Ascending aorta (tissue), 2 donors: ENCODE results near the gene SYT1. TPM values are rescaled to one million over a fixed set of nuclear protein-coding genes. Genes with fewer than 3 reads are reported as not detected.

Experiments used
- DNase-seq, 2 donors: peaks; one replicate each; pipeline ENCODE4 v3.0.0-alpha.2; 2019; ENCODE audit warnings: low spot score in 2 of 2
- H3K27ac ChIP-seq, 2 donors: fragments of 200-600 bp; sonication (generic); one replicate each; pipeline ENCODE4 v1.5.1; 2016 to 2017; ENCODE audit warnings: mild to moderate bottlenecking in 1 of 2
- H3K27me3 ChIP-seq: fragments of 200-600 bp; sonication (generic); one replicate; pipeline ENCODE4 v1.5.1; 2017
- H3K36me3 ChIP-seq, 2 donors: fragments of 200-600 bp; sonication (generic); one replicate each; pipeline ENCODE4 v1.5.1; 2016
- H3K4me1 ChIP-seq, 2 donors: fragments of 200-600 bp; sonication (generic); one replicate each; pipeline ENCODE4 v1.5.1; 2016 to 2017; ENCODE audit warnings: mild to moderate bottlenecking in 1 of 2
- H3K4me3 ChIP-seq, 2 donors: fragments of 200-600 bp; sonication (generic); one replicate each; pipeline ENCODE4 v1.5.1; 2016 to 2017; ENCODE audit warnings: mild to moderate bottlenecking in 1 of 2
- H3K9me3 ChIP-seq, 2 donors: fragments of 200-600 bp; sonication (generic); one replicate each; pipeline ENCODE4 v1.5.1; 2016
- CTCF ChIP-seq, 3 experiments: fragments of 200-600 bp in 2 of 3; fragments of 450-650 bp in 1 of 3; sonication (generic) in 2 of 3; IDR thresholded peaks; one replicate each; pipeline ENCODE4 v1.5.1; 2016 to 2019; ENCODE audit warnings: antibody characterized with exemption in 3 of 3, mild to moderate bottlenecking in 1 of 3, moderate library complexity in 1 of 3
- intact Hi-C: fragments of 100-400 bp; cut with DNase I; formaldehyde crosslinking; loops from one replicate; pipeline ENCODE4 v1.15.1; 2023
- total RNA-seq: library from RNA; depleted of rRNA; stranded (reverse); fragments of >200 nt; gene quantifications from one replicate; pipeline ENCODE4 v1.1.0, GENCODE V29; 2016

The SYT1 gene
- total RNA-seq, 1 donor from 2014 or later, result 0.64 TPM

GRCh38 chr12:79161249-79161934 is 296.8 kb downstream of the SYT1 start:
- no peak for TF ChIP-seq CTCF (IDR thresholded peaks at IDR 0.05)
- H3K4me1 ChIP-seq, result no peaks in the 10 kb centered on the region
- H3K27me3 ChIP-seq, result no peaks in the 10 kb centered on the region
- no peak for DNase-seq
- no peak overlapping the region for H3K4me3 ChIP-seq
- no peaks in the 10 kb centered on the region for H3K9me3 ChIP-seq
- H3K36me3 ChIP-seq, result no peaks in the 10 kb centered on the region
- intact Hi-C loops, result no loop called here
- H3K27ac ChIP-seq, result no peak overlapping the region

GRCh38 chr12:79162147-79162772 is 297.7 kb downstream of the SYT1 start:
- no peaks in the 10 kb centered on the region for H3K36me3 ChIP-seq
- H3K27me3 ChIP-seq, result no peaks in the 10 kb centered on the region
- intact Hi-C loops, result no loop called here
- H3K4me1 ChIP-seq, result no peaks in the 10 kb centered on the region
- no peaks in the 10 kb centered on the region for H3K9me3 ChIP-seq
- DNase-seq, result no peak
- no peak for TF ChIP-seq CTCF (IDR thresholded peaks at IDR 0.05)
- H3K27ac ChIP-seq, result no peak overlapping the region
- H3K4me3 ChIP-seq, result no peak overlapping the region

- no peak overlapping the region for H3K4me3 ChIP-seq
- no peaks in the 10 kb centered on the region for H3K27me3 ChIP-seq
Observed at GRCh38 chr12:79162948-79163347, 298.4 kb downstream of the SYT1 start.

DNA sequence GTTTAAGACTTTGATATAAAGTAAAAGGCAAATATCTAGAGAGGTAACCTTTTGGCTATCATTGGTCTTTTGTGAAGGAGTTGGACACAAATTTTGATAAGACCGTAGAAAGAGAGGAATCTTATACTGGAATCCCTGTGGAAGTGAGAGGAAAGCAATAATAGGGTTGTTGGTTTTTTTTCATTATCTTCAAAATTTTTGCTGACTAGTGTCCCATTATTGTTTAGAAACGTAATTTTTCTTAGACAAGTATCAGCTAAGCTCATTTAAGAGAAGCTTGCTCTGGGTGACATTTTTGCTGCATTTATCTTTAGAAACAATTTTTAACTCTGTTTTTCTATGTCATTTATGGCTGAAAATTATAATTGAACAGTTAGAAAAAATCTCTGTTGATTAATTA is 300.3 kb downstream of the SYT1 start:
- Histone ChIP-seq H3K27me3 (no peaks in the 10 kb centered on the region), H3K36me3 (no peaks in the 10 kb centered on the region), H3K4me1 (no peaks in the 10 kb centered on the region), H3K27ac (no peak overlapping the region), H3K4me3 (no peak overlapping the region), H3K9me3 (peaks cover 0 to 8% of the 10 kb centered on the region in 2 donors)
- intact Hi-C loops, result no loop called here
- DNase-seq, result no peak
- no peak for TF ChIP-seq CTCF (IDR thresholded peaks at IDR 0.05)

More at GRCh38 chr12:79162948-79163347, 298.4 kb downstream of the SYT1 start:
- no peak for DNase-seq
- intact Hi-C loops, result no loop called here
- no peak for TF ChIP-seq CTCF (IDR thresholded peaks at IDR 0.05)
- no peak overlapping the region for H3K27ac ChIP-seq
- no peaks in the 10 kb centered on the region for H3K36me3 ChIP-seq
- no peaks in the 10 kb centered on the region for H3K9me3 ChIP-seq
- H3K4me1 ChIP-seq, result no peaks in the 10 kb centered on the region

GRCh38 chr12:79168687-79169086 is 304.1 kb downstream of the SYT1 start:
- no peak for TF ChIP-seq CTCF (IDR thresholded peaks at IDR 0.05)
- no peaks in the 10 kb centered on the region for H3K36me3 ChIP-seq
- no peak for DNase-seq
- H3K4me1 ChIP-seq, result no peaks in the 10 kb centered on the region
- H3K27me3 ChIP-seq, result no peaks in the 10 kb centered on the region
- no peak overlapping the region for H3K4me3 ChIP-seq
- H3K9me3 ChIP-seq, result peaks cover 0 to 8% of the 10 kb centered on the region in 2 donors
- no peak overlapping the region for H3K27ac ChIP-seq
- intact Hi-C loops, result no loop called here
